GM12873 (cell line): ENCODE results near the gene GPR137C.

Source experiments
- TF ChIP-seq, protein P1 (sequence below): IDR thresholded peaks from 2 replicates; pipeline ENCODE4 v1.5.1; 2012; ENCODE audit warnings: low read depth, mild to moderate bottlenecking, moderate library complexity, low read length, control low read depth; ENCODE audit not compliant: insufficient read depth; ENCODE audit errors: missing control alignments

Gene GPR137C

GRCh38 chr14:52531481-52531880 lies 21.2 kb upstream of the GPR137C start:
- TF ChIP-seq, protein P1, sequence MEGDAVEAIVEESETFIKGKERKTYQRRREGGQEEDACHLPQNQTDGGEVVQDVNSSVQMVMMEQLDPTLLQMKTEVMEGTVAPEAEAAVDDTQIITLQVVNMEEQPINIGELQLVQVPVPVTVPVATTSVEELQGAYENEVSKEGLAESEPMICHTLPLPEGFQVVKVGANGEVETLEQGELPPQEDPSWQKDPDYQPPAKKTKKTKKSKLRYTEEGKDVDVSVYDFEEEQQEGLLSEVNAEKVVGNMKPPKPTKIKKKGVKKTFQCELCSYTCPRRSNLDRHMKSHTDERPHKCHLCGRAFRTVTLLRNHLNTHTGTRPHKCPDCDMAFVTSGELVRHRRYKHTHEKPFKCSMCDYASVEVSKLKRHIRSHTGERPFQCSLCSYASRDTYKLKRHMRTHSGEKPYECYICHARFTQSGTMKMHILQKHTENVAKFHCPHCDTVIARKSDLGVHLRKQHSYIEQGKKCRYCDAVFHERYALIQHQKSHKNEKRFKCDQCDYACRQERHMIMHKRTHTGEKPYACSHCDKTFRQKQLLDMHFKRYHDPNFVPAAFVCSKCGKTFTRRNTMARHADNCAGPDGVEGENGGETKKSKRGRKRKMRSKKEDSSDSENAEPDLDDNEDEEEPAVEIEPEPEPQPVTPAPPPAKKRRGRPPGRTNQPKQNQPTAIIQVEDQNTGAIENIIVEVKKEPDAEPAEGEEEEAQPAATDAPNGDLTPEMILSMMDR, result no peak

- TF ChIP-seq, protein P1, result no peak
Measured at GRCh38 chr14:52536269-52536668, 16.4 kb upstream of the GPR137C start.

GRCh38 chr14:52538623-52539022 lies 14.0 kb upstream of the GPR137C start:
- TF ChIP-seq, protein P1, result no peak

DNA sequence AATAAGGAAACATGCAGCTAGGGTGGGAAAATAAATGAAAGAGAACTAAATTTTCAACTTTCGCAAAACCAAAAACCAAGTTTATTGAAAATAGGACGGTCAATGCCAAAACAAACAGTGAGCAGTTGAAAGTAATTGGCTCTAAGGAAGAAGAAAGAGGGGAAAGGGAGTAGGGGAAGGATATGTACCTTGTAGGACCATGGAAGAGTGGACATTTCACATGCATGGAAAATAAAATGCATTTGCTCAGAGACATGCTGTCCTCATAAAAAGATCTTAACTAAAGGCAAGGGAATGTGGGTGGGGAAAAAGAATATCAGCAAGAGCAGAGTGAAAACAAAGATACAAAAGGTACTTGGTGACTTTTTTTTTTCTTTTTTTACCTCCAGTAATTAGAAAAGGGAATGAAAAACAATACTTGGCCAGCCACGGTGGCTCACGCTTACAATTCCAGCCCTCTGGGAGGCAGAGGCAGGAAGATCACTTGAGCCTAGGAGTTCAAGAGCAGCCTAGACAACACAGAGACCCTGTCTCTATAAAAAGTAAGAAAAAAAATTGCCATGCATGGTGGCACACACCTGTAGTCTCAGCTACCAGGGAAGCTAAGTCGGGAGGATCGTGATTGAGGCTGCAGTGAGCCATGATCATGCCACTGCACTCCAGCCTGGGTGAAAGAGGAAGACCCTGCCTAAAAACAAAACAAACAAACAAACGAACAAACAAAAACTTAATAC lies 6.9 kb upstream of the GPR137C start:
- TF ChIP-seq, protein P1, result no peak

- TF ChIP-seq, protein P1, result no peak
Measured at GRCh38 chr14:52546318-52546670, 6.3 kb upstream of the GPR137C start.

DNA sequence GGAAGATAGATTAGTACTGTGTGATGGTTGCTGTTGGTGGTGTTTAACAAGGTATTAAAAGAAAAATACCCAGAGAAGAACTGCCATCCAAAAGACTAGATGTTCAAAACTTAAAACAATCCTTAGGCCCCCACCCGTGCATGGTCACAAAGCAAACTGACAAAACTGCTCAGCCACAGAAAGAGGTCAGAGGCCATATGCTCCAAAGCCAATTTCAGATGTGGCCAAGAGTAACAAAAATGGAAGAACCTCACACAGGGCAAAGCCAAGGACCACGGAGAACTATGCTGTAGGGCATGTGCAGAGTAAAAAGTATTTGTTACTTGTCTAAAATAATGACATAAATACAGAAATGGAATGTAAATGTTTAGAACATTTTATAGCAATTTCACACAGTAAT lies 5.6 kb upstream of the GPR137C start:
- TF ChIP-seq, protein P1, result no peak

DNA sequence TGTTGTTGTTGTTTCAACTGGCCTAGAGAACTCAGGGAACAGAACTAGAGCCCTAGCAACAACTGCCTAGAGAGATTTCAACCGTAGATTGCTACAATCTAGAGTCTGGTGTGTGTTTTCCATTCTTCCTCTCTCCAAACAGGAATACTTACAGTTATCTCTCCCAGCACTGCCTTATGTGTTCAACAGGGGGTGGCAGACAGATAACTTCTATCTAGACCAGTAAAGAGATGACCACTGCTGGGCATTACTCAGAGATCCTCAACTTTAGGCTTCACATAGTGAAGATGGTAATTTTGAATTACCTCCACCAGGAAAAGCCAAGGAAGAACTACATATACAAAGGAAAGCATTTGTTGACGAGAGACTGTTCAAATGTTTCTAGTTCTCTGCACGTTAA lies 5.1 kb upstream of the GPR137C start:
- TF ChIP-seq, protein P1, result no peak

GRCh38 chr14:52550661-52551060 lies 2.0 kb upstream of the GPR137C start:
- TF ChIP-seq, protein P1, result no peak
